8988T (cell line): Measurements from ENCODE around the gene ADISSP.

ENCODE experiments used
- DNase-seq: peaks from one replicate; pipeline ENCODE4 v3.0.0; 2011

Gene ADISSP

GRCh38 chr20:3767427-3768341, at the start of gene ADISSP:
Gene ADISSP (minus strand): TSS chr20:3767753. CDS start chr20:3760100, 7,653 bp downstream.
- DNase-seq: peak; percentile 96

GRCh38 chr20:3815703-3816315, 48.3 kb upstream of the ADISSP start:
- DNase-seq: no peak

GRCh38 chr20:3814928-3815495, 47.5 kb upstream of the ADISSP start:
- DNase-seq: no peak

- no peak for DNase-seq
Observed at GRCh38 chr20:3813848-3814581, 46.5 kb upstream of the ADISSP start.

- no peak for DNase-seq
Observed at GRCh38 chr20:3812975-3813847, 45.7 kb upstream of the ADISSP start.

- no peak for DNase-seq
Observed at GRCh38 chr20:3812259-3812681, 44.7 kb upstream of the ADISSP start.

- DNase-seq: peak; percentile 92
Observed at GRCh38 chr20:3811467-3812258, 44.1 kb upstream of the ADISSP start.

- DNase-seq: no peak
Observed at GRCh38 chr20:3808544-3808943, 41.0 kb upstream of the ADISSP start.

- DNase-seq: no peak
Observed at GRCh38 chr20:3804781-3805180, 37.2 kb upstream of the ADISSP start.

GRCh38 chr20:3804254-3804751, 36.8 kb upstream of the ADISSP start:
- DNase-seq: no peak

- DNase-seq: no peak
Observed at GRCh38 chr20:3803854-3804253, 36.3 kb upstream of the ADISSP start.

GRCh38 chr20:3803289-3803688, 35.7 kb upstream of the ADISSP start:
- DNase-seq: no peak

- DNase-seq: no peak
Observed at GRCh38 chr20:3802524-3803239, 35.1 kb upstream of the ADISSP start.

- DNase-seq: no peak
Observed at GRCh38 chr20:3801846-3802245, 34.3 kb upstream of the ADISSP start.

- no peak for DNase-seq
Observed at GRCh38 chr20:3801299-3801698, 33.7 kb upstream of the ADISSP start.

GRCh38 chr20:3800878-3801260, 33.3 kb upstream of the ADISSP start:
- no peak for DNase-seq

- no peak for DNase-seq
Observed at GRCh38 chr20:3800256-3800877, 32.8 kb upstream of the ADISSP start.

- DNase-seq: no peak
Observed at GRCh38 chr20:3798908-3799248, 31.3 kb upstream of the ADISSP start.

GRCh38 chr20:3798373-3798768, 30.8 kb upstream of the ADISSP start:
- no peak for DNase-seq
